Thoracic aorta (tissue), 2 donors: ENCODE measurements around the gene FUBP3. TPM values are rescaled to one million over a fixed set of nuclear protein-coding genes. Genes with fewer than 3 reads are reported as not detected.

Experiments used
- ATAC-seq: fragments of 150-250 bp; one replicate; pipeline ENCODE4 v1.8.0; 2017; ENCODE audit warnings: low read depth; ENCODE audit not compliant: insufficient number of reproducible peaks, low FRiP score
- DNase-seq: peaks from one replicate; pipeline ENCODE4 v3.0.0-alpha.2; 2020; ENCODE audit warnings: low spot score
- H3K27ac ChIP-seq, 2 donors: fragments of 200-600 bp; sonication (generic); 1 replicate in 1 of 2; 2 replicates in 1 of 2; pipeline ENCODE4 v1.5.1; 2016; ENCODE audit warnings: mild to moderate bottlenecking in 2 of 2, moderate library complexity in 2 of 2
- H3K27me3 ChIP-seq: fragments of 200-600 bp; sonication (generic); replicated peaks from 2 replicates; pipeline ENCODE4 v1.6.0; 2016; ENCODE audit warnings: mild to moderate bottlenecking; ENCODE audit not compliant: insufficient read depth
- H3K36me3 ChIP-seq: fragments of 200-600 bp; sonication (generic); one replicate; pipeline ENCODE4 v1.5.1; 2016
- H3K4me1 ChIP-seq, 2 donors: fragments of 200-600 bp; sonication (generic); 1 replicate in 1 of 2; 2 replicates in 1 of 2; pipeline versions ENCODE4 v1.5.1 to v1.6.0; 2016; ENCODE audit warnings: low read depth in 2 of 2, mild to moderate bottlenecking in 1 of 2; ENCODE audit not compliant: control insufficient read depth in 1 of 2
- H3K4me3 ChIP-seq: fragments of 200-600 bp; sonication (generic); 2 replicates; pipeline ENCODE4 v1.5.1; 2016; ENCODE audit warnings: mild to moderate bottlenecking
- H3K9me3 ChIP-seq: fragments of 200-600 bp; sonication (generic); 2 replicates; pipeline ENCODE4 v1.5.1; 2016
- CTCF ChIP-seq: fragments of 200-600 bp; sonication (generic); IDR thresholded peaks from one replicate; pipeline ENCODE4 v1.5.1; 2019; ENCODE audit warnings: antibody characterized with exemption
- total RNA-seq, 2 donors: library from RNA; depleted of rRNA; stranded (reverse); fragments of >200 nt; gene quantifications; one replicate each; pipeline versions ENCODE4 v1.1.0 to v1.2.3, GENCODE V29; 2016

FUBP3 gene
- total RNA-seq, 2 donors from 2014 or later, result 62.9 to 127 TPM

DNA sequence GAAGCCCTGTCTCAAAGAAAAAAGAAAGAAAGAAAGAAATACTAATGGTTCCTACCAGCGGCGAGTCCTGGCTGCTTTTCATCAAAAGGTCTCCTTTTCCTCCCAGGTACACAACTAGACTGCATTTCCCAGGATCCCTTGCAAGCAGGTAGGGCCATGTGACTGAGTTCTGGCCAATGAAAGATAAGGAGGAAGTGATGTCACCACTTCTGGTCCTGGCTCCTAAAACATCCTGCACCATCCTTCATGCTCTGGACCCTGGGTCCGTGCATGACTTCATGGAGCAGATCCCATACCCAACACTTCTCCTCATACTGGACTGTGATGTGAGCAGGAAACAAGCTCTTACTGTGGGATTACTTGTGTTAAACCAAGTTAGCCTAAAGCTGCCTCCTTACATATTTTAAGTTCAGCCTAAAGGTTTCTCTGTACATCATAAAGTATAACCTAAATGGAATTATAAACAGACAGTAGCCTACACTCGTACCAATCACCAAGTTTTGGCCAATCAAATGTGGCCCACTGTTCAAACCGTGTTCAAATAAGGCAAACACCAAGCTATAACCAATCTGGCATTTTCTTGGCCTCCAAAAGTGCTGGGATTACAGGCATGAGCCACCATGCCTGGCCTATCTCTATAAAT lies 30.2 kb upstream of the FUBP3 start:
- no peaks in the 10 kb centered on the region for H3K9me3 ChIP-seq
- no peak overlapping the region for H3K27ac ChIP-seq
- H3K36me3 ChIP-seq, result no peaks in the 10 kb centered on the region
- no peak overlapping the region for H3K4me3 ChIP-seq
- TF ChIP-seq CTCF, result no peak
- DNase-seq, result no peak
- H3K27me3 ChIP-seq, result no peaks in the 10 kb centered on the region
- no peaks in the 10 kb centered on the region for H3K4me1 ChIP-seq
- no peak for ATAC-seq

DNA sequence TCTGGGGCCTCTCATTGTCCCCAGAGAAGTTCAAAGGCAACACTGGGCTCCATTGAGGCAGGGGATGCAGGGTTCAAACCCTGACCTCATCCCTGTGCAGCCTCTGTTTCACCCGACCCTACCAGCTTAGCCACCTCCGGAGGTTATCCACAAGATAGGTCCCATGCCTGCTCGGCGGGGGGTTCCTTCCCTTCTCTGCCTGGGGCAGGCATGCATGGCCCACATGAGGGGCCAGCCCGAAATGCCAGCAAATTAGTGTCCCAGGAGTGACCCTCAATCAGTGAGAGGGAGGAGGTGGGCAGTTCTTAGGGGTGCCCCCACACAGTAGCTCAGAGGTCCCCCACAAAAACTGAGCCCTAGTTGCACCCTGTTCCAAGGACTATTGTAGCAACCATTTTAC lies 24.8 kb upstream of the FUBP3 start:
- DNase-seq (no peak), ATAC-seq (no peak)
- no peaks in the 10 kb centered on the region for H3K4me1 ChIP-seq
- H3K27me3 ChIP-seq, result no peaks in the 10 kb centered on the region
- H3K9me3 ChIP-seq, result no peaks in the 10 kb centered on the region
- TF ChIP-seq CTCF, result no peak
- no peaks in the 10 kb centered on the region for H3K36me3 ChIP-seq
- no peak overlapping the region for H3K27ac ChIP-seq
- no peak overlapping the region for H3K4me3 ChIP-seq

- no peaks in the 10 kb centered on the region for H3K27me3 ChIP-seq
- no peak for DNase-seq
- TF ChIP-seq CTCF, result no peak
- H3K36me3 ChIP-seq, result no peaks in the 10 kb centered on the region
- no peak overlapping the region for H3K27ac ChIP-seq
- H3K9me3 ChIP-seq, result no peaks in the 10 kb centered on the region
- H3K4me3 ChIP-seq, result no peak overlapping the region
- H3K4me1 ChIP-seq, result no peaks in the 10 kb centered on the region
- no peak for ATAC-seq
Measured at GRCh38 chr9:130555061-130555460, 24.3 kb upstream of the FUBP3 start.

DNA sequence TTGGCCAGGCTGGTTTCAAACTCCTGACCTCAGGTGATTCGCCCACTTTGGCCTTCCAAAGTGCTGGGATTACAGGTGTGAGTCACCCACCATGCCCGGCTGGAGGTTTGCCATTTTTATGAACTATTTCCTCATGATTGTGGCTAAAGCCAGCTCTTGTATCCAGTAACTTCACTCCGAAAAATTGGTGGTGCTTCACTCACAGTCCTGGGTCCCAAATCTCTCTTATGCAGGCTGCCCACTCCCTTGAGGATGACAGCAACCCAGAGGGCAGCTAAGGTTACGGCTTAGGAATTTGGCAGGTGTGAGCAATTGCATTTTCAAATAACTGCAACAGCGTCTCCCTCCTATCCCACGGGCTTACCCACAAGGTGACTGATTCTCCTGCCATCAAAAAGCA lies 23.4 kb upstream of the FUBP3 start:
- no peak for DNase-seq
- Histone ChIP-seq H3K9me3 (no peaks in the 10 kb centered on the region), H3K4me1 (no peaks in the 10 kb centered on the region), H3K36me3 (no peaks in the 10 kb centered on the region), H3K4me3 (no peak overlapping the region), H3K27me3 (no peaks in the 10 kb centered on the region), H3K27ac (no peak overlapping the region)
- no peak for TF ChIP-seq CTCF
- ATAC-seq, result no peak

DNA sequence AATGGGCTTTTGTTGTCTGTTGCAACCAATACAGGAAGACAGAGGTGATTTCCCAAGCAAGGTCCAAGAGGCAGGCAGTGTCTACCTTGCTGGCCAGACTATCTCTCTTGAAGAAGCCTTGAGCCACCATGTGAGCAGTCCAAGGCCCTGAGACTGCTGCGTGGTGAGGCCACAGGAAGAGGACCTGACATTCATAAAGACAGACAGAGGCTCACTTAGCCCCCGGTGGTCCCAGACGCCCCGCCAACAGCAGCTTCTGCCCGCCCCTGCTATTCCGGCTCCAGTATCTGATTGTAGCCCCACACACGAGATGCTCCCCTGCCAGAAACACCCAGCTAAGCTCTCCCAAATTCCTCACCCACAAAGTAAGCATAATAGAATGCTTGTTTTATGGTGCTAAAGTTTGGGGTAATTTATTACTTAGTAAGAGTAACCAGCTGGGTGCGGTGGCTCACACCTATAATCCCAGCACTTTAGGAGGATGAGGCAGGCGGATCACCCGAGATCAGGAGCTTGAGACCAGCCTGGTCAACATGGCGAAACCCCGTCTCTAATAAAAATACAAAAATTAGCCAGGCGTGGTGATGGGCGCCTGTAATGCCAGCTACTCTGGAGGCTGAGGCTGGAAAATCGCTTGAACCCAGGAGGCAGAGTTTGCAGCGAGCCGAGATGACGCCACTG lies 22.8 kb upstream of the FUBP3 start:
- no peaks in the 10 kb centered on the region for H3K4me1 ChIP-seq
- no peak for DNase-seq
- H3K9me3 ChIP-seq, result no peaks in the 10 kb centered on the region
- H3K27me3 ChIP-seq, result no peaks in the 10 kb centered on the region
- H3K4me3 ChIP-seq, result no peak overlapping the region
- no peak overlapping the region for H3K27ac ChIP-seq
- no peaks in the 10 kb centered on the region for H3K36me3 ChIP-seq
- no peak for ATAC-seq
- no peak for TF ChIP-seq CTCF
